ENCODE measurements around the gene RHOA. TPM values are rescaled to one million over a fixed set of nuclear protein-coding genes. Genes with fewer than 3 reads are reported as not detected.

RHOA gene
- total RNA-seq, 2 donors from 2014 or later, result 296 to 343 TPM

DNA sequence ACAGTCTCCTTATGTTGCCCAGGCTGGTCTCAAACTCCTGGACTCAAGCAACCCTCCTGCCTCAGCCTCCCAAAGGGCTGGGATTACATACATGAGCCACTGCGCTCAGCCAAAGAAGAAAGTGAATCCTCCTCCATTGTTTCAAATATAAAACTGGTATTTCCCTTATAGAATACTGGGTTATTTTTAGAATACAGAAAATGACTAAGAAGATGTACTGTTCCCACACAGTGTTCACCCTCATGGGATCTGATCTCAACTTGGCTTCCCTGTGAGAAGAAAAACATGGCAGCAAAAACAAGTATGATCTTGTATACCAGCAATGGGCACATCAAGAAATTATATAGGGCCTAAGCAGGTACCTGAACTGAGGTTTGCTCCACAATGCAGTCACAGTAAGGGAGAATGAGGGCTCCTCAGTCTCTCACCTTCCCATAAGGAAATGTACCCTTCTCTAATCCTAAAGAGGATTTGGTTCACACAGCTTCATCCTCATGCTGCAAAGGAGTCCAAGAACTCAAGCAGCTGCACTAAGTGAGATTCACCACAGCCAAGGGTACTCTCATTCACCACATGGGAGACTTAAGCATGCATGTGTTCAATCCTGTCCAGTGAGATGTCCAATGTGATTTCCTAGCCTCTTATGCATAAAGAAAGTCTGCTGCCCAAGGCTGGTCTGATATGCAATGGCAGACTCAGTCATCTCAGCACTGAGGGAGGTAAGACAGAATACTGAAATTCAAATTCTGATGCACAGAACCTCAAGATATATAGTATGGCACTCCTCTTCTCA lies 97.7 kb downstream of the RHOA start:
- no peak for TF ChIP-seq POLR2A (IDR thresholded peaks at IDR 0.05)
- no peak for TF ChIP-seq CTCF (IDR thresholded peaks at IDR 0.05)
- TF ChIP-seq POLR2AphosphoS5 (IDR thresholded peaks at IDR 0.05), result no peak
- DNase-seq (ENCODE audit: low spot score), result no peak
- H3K9me3 ChIP-seq, result no peaks in the 10 kb centered on the region
- no peak overlapping the region for H3K27ac ChIP-seq
- H3K4me1 ChIP-seq (replicated peaks), result no peaks in the 10 kb centered on the region
- peaks cover 7 to 8% of the 10 kb centered on the region in 2 donors for H3K36me3 ChIP-seq
- 86% methylated on average over 1 of the region's 1 CpG for WGBS
- no peaks in the 10 kb centered on the region for H3K27me3 ChIP-seq (replicated peaks; ENCODE audit: insufficient read depth)
- intact Hi-C loops (cut with DNase I), result no loop called here
- no peak overlapping the region for H3K4me3 ChIP-seq

GRCh38 chr3:49311283-49311682 lies 100.5 kb downstream of the RHOA start:
- TF ChIP-seq POLR2A (IDR thresholded peaks at IDR 0.05) (no peak), CTCF (IDR thresholded peaks at IDR 0.05) (no peak), POLR2AphosphoS5 (IDR thresholded peaks at IDR 0.05) (no peak)
- H3K9me3 ChIP-seq, result no peaks in the 10 kb centered on the region
- no peaks in the 10 kb centered on the region for H3K4me1 ChIP-seq (replicated peaks)
- 98% methylated on average over 3 of the region's 3 CpGs for WGBS
- no peaks in the 10 kb centered on the region for H3K27me3 ChIP-seq (replicated peaks; ENCODE audit: insufficient read depth)
- intact Hi-C loops (cut with DNase I), result no loop called here
- H3K27ac ChIP-seq, result no peak overlapping the region
- no peak for DNase-seq (ENCODE audit: low spot score)
- H3K36me3 ChIP-seq, result no peaks in the 10 kb centered on the region
- no peak overlapping the region for H3K4me3 ChIP-seq

DNA sequence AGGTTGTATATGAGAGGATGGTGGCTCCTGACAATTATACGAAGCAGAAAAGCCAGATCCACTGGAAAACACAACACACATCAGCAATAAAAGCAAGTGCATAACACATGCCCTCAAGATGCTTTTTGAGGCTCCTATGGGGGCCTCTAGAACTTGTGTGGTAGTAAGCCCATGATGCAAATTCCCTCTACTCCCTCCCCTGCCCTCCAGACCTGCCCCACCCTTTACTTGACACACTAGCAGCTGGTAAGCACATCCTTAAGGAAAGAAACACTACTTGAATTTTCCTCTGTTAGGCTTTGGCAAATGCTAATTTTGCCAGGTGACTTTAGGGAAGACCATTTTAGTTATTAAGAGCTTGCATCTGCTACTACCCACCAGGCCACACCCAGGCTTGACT lies 101.1 kb downstream of the RHOA start:
- DNase-seq (ENCODE audit: low spot score), result no peak
- no peaks in the 10 kb centered on the region for H3K9me3 ChIP-seq
- 100% methylated on average over 1 of the region's 1 CpG for WGBS
- H3K4me1 ChIP-seq (replicated peaks), result no peaks in the 10 kb centered on the region
- intact Hi-C loops (cut with DNase I), result no loop called here
- no peak overlapping the region for H3K27ac ChIP-seq
- no peaks in the 10 kb centered on the region for H3K36me3 ChIP-seq
- TF ChIP-seq CTCF (IDR thresholded peaks at IDR 0.05), result no peak
- TF ChIP-seq POLR2AphosphoS5 (IDR thresholded peaks at IDR 0.05), result no peak
- TF ChIP-seq POLR2A (IDR thresholded peaks at IDR 0.05), result no peak
- no peak overlapping the region for H3K4me3 ChIP-seq
- no peaks in the 10 kb centered on the region for H3K27me3 ChIP-seq (replicated peaks; ENCODE audit: insufficient read depth)

Other genes with a start within 250 kb of the RHOA start
- gene CCDC71, start 245.6 kb downstream of the RHOA start, total RNA-seq, result 10 to 100 TPM; 44.2 to 47.0 TPM
- gene KLHDC8B, start 240.4 kb downstream of the RHOA start, total RNA-seq, result 10 to 100 TPM; 41.1 to 77.4 TPM
- gene C3orf62, start 134.7 kb downstream of the RHOA start, total RNA-seq, result 1 to 10 TPM; 4.3 to 9.7 TPM
- 10 to 100 TPM; 18.3 to 30.8 TPM for gene USP4, start 71.9 kb downstream of the RHOA start, total RNA-seq
- gene GPX1, start 53.6 kb downstream of the RHOA start, total RNA-seq, result 100 to 1,000 TPM; 250 to 279 TPM
- 10 to 100 TPM; 39.6 to 70.0 TPM for gene TCTA, start 447 bp upstream of the RHOA start, total RNA-seq
- gene AMT, start 10.5 kb upstream of the RHOA start, total RNA-seq, result 1 to 10 TPM; 6.3 to 8.9 TPM
- 10 to 100 TPM in 1 of 2 donors, 1 to 10 TPM in 1; 5.9 to 11.6 TPM for gene NICN1, start 17.3 kb upstream of the RHOA start, total RNA-seq
- gene DAG1, start 58.3 kb upstream of the RHOA start, total RNA-seq, result 100 to 1,000 TPM in 1 of 2 donors, 10 to 100 TPM in 1; 86.7 to 213 TPM
- 10 to 100 TPM in 1 of 2 donors, under 1 TPM in 1; 0.82 to 11.6 TPM for gene BSN, start 142.5 kb upstream of the RHOA start, total RNA-seq